ENCODE results near the gene ABLIM3.
A peak's percentile ranks its signal among the peaks of the same experiment; 100 is the strongest.

ABLIM3 gene

DNA sequence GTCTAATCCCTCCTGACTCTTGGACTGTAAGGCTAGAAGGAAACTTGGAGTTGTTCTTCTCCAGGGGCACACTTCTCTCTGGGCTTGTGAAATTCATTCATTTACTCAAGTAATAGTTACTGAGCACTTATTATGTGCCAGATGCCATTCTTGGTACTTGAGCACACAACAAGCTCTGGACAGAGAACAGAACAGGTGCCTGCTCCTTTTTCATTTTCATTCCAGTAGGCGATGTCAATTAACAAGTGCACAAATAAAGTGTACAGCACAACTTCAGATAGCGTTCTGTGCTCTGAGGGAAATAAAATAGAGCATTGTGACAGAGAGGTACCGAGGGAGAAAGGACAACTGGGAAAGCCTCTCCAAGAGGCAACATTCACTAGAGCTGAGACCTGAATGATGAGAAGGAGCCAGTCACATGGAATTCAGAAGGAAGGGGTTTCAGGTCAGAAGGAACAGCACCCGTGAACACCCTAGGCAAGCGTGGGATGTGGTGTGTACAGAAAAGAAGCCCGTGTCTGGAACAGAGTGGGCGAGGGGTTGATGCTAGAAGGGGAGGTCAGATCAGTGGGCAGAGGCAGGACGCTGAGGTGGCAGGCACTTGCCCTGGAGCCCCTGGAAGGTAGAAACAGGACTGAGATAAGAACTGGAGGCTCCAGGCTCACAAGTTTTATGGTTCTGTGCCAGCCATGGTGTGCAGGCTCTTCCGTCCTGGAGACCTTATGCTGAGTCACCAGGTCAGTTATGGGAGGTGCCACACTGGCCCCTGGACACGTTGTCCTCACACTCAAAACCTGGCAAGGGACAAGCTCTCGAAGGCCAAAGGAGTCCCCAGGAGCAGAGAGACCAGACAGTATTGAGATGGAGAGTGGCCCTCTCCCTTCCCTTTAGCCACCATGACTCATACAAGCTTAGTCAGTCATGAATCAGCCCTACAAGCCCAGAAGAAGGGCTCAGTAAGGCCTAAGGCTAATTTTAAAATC is 7.2 kb upstream of the ABLIM3 start:
- peak; percentile 75 for DNase-seq (ENCODE audit: low read depth)

DNA sequence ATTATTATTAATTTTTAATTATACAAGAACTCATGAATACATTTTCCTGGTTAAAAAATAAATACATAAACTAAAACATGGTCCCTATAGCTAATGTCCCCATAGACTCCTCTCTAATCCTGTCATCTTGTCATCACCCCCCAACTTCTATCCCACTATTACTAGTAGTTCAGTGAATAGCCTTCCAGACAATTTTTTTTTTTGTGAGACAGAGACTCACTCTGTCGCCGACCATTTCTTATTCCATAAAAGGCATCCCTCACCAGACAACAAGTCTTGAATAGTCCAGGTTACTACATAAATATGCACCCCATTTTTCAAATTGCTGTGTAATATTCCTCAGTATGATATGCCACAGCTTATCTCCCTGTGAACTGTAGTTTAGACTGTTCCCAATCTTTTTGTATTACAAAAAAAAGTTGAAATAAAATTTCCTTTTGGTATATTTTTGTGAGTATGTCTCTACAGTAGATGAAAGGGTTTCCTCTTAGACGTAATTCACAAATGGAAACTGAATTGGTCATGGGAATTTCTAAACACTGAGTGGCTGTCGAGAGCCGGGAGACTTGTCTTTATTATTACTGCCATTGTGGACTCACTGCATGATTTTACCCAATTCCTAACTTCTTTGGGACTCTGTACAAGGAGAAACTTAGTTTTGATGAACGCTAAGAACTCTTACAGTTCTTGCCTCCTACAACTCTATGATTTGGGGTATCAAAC is 6.4 kb upstream of the ABLIM3 start:
- no peak for DNase-seq (ENCODE audit: low read depth)

DNA sequence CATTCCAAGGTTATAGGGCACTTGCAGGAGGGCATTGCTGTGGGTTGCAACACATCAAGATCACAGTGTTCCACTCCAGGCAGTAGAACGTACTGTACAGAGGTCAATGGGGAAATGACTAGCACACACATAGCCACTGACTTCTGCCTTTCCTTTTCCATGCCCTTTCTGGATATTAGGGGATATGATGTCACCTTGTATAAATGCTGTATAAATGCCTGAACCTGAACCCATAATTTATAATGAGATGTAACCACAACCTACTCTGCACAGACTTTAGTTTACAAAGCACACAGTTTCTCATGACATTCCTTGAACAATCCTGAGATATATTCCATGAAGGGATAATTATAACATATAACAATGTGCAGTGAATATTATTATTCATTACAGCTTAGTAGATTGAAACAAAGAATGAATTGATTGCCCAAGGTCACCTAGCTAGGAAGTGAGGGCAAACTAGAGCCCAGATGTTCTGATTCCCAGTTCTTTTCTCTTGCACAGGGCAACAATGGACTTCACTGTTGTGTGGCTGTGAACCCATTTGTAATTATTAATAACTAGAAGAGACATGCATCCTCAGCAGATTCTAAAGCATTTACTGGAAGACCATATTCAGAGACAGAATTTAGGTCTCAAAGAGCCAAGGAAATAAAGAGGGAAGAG is 5.6 kb upstream of the ABLIM3 start:
- DNase-seq (ENCODE audit: low read depth): peak; percentile 61

GRCh38 chr5:149138182-149138923 is 2.9 kb upstream of the ABLIM3 start:
- DNase-seq (ENCODE audit: low read depth): no peak

DNA sequence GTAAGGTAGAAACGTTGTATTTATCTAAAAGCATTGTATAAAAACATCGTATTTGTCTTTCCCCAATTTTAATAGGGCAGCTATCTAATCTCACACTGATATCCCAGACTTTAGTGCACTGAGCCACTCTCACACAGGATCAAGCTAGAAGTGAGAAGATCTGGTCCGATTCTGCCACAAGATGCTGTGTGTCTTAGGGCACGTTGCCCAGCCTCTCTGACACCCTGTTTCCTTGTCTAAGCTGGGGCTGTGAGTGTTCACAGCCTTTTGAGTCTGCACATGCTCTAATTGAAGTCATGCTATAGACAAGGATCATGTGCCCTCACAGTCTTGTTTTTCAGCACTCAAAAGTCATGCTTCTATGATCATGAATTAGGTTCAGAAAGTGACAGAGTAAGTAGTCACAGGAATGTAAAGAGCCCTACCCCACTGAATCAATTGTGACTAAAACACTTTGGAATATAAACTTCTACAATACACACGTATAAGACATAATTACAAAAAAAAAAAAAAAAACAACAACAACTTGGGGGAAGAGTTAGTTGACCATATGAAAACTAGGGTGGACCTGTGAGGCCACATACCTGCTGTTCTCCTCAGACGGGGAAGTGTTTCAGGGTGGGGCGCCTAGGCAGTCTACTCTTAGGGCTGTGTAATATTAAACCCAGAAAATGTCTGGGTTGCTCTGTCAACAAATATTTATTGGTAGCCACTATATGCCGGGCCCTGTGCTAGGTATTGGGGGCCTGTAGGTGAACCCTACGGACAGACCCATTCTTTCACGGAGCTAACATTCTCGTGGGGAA is 893 bp upstream of the ABLIM3 start:
- no peak for DNase-seq (ENCODE audit: low read depth)

DNA sequence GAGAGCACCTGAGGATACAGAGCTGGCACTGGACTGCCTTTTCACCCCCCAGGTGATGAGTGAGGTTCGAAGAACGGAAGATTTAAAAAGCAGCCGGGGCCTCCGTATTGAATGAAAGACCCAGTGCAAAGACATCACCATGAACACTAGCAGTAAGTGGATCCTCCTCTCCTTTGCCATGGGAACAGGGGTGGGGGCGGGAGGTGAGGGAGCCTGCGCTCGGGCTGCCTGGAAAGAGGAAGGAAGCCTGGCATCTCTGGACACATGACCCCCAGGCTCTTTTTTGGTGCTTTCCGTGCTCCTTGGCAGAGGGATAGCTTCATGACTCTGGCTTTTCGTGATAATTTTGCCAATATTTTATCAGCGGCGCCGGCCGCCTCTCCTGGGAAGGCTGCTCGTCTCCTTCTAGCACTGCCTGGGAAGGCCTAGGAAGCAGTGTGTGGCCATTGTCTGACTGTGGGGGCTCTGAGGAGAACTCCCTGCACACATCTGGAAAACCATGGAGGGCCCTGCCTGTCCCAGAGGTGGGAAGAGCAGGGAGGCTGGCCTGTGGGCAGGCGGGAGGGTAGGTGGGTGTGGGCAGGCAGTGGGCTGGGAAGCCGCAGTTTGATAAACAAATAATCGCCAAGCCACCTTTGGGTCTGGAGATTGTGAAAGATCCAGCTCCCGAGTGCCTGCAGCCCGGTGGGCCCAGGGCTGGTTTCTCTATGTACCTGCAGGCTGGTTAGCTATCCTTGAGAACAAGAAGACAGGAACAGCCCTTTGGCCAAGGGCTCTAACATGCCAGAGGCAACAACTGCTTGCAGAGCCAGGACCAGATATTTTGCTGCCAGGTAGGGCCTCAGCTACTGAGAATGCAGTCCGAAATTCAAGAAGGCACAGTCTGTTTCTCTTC is 911 bp downstream of the ABLIM3 start:
- no peak for DNase-seq (ENCODE audit: low read depth)

DNA sequence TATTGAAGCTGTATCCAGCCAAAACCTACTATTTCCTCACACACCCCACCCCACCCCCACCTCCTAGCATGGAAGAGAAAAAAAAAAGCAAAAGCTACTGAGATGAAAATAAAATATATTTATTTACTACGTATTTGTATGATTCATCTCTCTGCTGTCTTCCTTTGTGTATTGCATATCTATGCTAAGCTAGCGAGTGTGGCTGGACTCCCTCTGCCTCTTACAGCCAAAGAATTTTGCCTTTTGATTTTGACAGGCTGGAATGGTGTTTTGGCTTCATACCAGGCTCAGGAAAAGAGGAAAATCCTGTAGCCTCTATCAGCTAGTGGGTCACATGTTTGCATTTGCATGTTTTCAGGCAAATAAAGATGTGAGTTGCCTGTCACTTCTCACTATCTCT is 2.2 kb downstream of the ABLIM3 start:
- DNase-seq (ENCODE audit: low read depth): peak; percentile 61

- no peak for DNase-seq (ENCODE audit: low read depth)
Measured at GRCh38 chr5:149144637-149145036, 3.3 kb downstream of the ABLIM3 start.

GRCh38 chr5:149145138-149145537 is 3.8 kb downstream of the ABLIM3 start:
- DNase-seq (ENCODE audit: low read depth): no peak

- DNase-seq (ENCODE audit: low read depth): no peak
Measured at GRCh38 chr5:149147676-149148075, 6.4 kb downstream of the ABLIM3 start.

- no peak for DNase-seq (ENCODE audit: low read depth)
Measured at GRCh38 chr5:149149942-149150341, 8.6 kb downstream of the ABLIM3 start.

GRCh38 chr5:149150457-149150856 is 9.2 kb downstream of the ABLIM3 start:
- DNase-seq (ENCODE audit: low read depth): no peak

DNA sequence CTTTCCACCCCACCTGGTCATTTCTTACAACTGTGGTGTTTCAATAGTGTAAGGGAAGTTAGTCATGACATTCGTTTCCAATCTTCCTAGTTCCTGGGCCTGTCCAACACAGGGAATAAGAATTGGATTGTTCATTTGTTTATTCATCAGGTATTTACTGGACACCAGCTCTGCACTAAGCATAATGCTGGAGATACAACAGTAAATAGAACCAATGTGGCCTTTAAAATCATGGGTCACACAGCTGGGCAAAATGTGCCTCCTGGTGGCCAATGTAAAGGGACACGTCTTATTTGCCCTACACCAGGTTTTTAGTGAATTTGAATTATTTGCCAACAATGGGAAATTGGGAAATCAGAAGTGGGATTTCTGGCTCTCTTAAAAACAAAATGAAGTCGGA is 10.4 kb downstream of the ABLIM3 start:
- DNase-seq (ENCODE audit: low read depth): no peak

GRCh38 chr5:149152317-149152746 is 11.0 kb downstream of the ABLIM3 start:
- DNase-seq (ENCODE audit: low read depth): no peak

DNA sequence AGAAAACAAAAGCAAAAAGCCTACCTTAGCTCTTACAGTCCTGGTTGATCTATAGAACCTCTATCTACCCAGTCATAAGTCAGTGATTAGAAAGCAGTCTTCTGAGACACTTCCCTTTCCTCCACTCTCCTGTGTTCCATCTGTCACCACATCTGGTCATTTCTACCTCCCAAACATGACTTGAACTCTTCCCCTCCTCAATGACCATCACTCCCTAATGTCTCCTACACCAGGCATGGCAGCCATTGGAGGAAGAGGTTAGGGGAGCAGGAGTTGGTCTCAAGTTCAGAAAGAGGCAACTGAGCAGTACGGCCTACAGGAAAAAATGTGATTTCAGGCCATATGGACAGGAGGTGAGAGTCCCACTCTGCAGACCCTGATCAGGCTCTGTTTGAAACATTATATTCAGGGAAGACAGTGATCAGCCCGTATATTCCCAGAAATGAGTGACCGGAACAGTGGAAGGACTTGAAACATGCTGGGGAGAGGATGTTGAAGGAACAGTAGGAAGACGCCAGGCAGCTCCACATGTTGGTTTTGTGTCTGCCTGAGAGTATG is 12.0 kb downstream of the ABLIM3 start:
- no peak for DNase-seq (ENCODE audit: low read depth)

GRCh38 chr5:149153751-149154610 is 12.7 kb downstream of the ABLIM3 start:
- DNase-seq (ENCODE audit: low read depth): peak; percentile 74

DNA sequence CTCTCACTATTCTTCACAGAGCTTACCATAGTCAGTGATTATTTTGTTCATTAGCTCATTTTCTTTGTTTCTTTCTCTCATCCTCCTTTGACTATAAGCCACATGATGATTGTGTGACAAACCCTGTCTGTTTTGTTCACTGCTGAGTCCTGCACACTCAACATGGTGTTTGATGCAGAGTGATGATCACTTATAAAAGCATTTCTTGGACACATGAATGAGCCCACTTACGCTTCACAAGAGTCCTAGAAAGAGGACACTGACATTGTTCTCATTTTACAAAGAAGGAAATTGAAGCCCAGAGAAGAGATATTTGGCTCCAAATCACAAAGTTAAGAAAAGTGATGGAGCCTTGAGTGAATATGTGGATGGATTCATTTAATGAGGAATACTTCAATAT is 13.4 kb downstream of the ABLIM3 start:
- no peak for DNase-seq (ENCODE audit: low read depth)

DNA sequence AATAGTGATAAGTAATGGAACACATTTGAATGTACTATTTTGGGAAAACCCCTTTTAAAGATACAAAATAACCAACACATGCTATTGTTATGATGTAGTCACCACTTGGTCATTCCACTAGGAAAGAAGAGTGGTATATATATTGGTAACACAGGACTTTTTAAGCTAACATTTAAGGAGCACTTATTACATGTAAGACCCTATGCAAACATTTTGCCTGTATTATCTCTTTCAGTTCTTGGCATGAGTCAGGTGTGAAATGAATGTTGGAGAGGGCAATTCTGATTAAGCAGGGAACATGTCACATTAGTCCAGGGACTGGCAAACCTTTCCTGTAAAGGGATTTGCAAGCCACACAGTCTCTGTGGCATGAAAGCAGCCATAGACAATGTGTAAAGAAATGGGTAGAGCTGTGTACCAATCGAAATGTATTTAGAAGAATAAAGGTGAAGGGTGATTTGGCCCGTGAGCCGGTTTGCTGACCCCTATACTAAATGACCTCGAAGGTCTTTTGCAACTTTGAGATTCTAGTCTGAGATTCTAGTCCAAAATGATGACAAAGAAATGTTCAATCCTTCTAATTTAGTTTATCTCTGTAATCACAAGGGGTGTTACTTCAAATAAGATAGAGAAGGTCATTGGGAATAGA is 15.3 kb downstream of the ABLIM3 start:
- DNase-seq (ENCODE audit: low read depth): no peak

Data from GM04504 (cell line).